Duodenal mucosa (tissue), 2 donors: ENCODE data around the gene LRMDA.

Experiments
- H3K27ac ChIP-seq: one replicate; pipeline ENCODE4 v1.7.0; 2013; ENCODE audit warnings: low read depth, low read length
- H3K27me3 ChIP-seq, 2 donors: one replicate each; pipeline ENCODE4 v1.7.0; 2013; ENCODE audit warnings: low read length in 2 of 2, control low read depth in 1 of 2; ENCODE audit not compliant: insufficient read depth in 2 of 2, control insufficient read depth in 1 of 2
- H3K36me3 ChIP-seq, 2 donors: one replicate each; pipeline ENCODE4 v1.7.0; 2013; ENCODE audit warnings: low read length in 2 of 2, control low read depth in 1 of 2; ENCODE audit not compliant: insufficient read depth in 2 of 2, control insufficient read depth in 1 of 2
- H3K4me1 ChIP-seq, 2 donors: one replicate each; pipeline ENCODE4 v1.7.0; 2013; ENCODE audit warnings: low read length in 2 of 2, control low read depth in 1 of 2; ENCODE audit not compliant: insufficient read depth in 2 of 2, control insufficient read depth in 1 of 2
- H3K4me3 ChIP-seq, 2 donors: one replicate each; pipeline ENCODE4 v1.7.0; 2013; ENCODE audit warnings: low read length in 2 of 2, low read depth in 1 of 2
- H3K9ac ChIP-seq, 2 donors: one replicate each; pipeline ENCODE4 v1.7.0; 2013; ENCODE audit warnings: low read length in 2 of 2, low read depth in 1 of 2
- H3K9me3 ChIP-seq, 2 donors: one replicate each; pipeline ENCODE4 v1.7.0; 2013; ENCODE audit warnings: low read length in 2 of 2, control low read depth in 1 of 2; ENCODE audit not compliant: control insufficient read depth in 1 of 2

Gene LRMDA

DNA sequence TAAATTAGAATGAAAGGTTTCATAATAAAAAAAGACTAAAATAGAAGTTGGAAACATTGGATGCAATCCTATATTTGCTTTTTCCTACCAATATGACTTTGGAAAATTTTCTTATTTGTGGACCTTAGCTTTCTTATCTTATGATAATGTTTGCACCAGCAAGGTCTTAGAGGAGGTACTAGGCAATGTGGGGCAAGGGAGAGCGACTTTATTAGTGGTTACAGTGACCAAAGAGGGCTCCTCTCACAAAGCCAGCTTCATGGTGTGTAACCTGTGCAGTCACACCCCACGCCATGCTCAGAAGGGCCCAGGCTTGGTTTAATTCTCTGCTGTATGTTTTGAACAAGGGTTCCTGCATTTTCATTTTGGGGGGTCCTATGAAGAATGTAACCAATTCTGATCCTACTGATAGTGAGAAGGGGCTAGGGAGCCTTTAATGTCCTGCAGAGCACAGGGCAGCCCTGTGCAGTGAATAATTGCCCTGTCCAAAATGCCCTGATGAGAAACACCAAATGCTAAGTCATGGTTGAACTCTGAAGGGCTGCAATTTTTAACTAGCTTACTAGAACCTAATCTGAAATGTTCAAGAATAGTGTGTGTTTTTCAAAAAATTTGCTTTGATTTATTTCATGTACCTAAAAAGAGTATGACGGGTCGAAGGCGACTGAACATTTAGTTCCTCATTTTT is 1047.8 kb downstream of the LRMDA start:
- Histone ChIP-seq H3K4me1 (no peaks in the 10 kb centered on the region), H3K27ac (no peak overlapping the region), H3K9me3 (no peaks in the 10 kb centered on the region), H3K4me3 (no peak overlapping the region), H3K9ac (no peak overlapping the region), H3K27me3 (no peaks in the 10 kb centered on the region), H3K36me3 (no peaks in the 10 kb centered on the region)

DNA sequence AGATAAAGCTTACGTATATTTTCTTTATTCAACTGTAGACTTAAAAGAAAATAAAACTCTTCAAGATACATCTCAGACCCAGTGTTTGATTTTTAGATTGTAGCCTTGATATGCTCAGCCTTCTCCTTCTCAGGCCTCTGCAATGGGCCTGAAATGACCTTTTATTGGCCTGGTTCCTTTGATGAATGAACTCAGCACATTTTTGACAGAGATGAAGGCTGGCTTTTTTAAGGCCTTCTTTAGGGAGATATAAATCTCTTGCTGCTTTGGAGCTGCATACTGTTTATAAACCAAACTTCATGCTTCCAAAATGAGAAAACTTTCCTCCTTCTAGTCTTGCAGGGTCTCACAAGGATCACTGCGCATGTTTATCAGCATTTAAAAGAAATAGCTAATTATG is 1049.8 kb downstream of the LRMDA start:
- Histone ChIP-seq H3K27ac (no peak overlapping the region), H3K9ac (no peak overlapping the region), H3K4me3 (no peak overlapping the region), H3K4me1 (no peaks in the 10 kb centered on the region), H3K36me3 (no peaks in the 10 kb centered on the region), H3K27me3 (no peaks in the 10 kb centered on the region), H3K9me3 (no peaks in the 10 kb centered on the region)

DNA sequence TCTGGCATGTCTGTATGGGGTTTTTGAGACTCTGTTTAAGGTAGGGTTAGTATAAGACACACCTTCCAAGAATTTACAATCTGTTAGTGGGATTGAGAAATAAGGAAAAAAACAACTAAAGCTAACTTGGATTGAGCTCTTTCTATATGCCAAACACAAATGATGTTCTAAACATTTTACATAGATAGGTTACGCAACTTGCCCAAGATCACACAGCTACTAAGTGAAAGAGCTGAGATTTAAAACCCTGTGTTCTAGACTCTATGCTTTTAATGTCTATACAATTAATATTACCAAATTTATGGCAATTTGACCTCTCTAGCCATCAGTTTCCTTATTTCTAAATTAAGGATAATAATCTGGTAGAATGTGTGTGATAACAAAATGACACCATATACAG is 1056.2 kb downstream of the LRMDA start:
- H3K4me3 ChIP-seq, result no peak overlapping the region
- H3K36me3 ChIP-seq, result no peaks in the 10 kb centered on the region
- H3K27me3 ChIP-seq, result no peaks in the 10 kb centered on the region
- peaks cover 0 to 12% of the 10 kb centered on the region in 2 donors for H3K9me3 ChIP-seq
- no peaks in the 10 kb centered on the region for H3K4me1 ChIP-seq
- H3K27ac ChIP-seq, result no peak overlapping the region
- no peak overlapping the region for H3K9ac ChIP-seq

DNA sequence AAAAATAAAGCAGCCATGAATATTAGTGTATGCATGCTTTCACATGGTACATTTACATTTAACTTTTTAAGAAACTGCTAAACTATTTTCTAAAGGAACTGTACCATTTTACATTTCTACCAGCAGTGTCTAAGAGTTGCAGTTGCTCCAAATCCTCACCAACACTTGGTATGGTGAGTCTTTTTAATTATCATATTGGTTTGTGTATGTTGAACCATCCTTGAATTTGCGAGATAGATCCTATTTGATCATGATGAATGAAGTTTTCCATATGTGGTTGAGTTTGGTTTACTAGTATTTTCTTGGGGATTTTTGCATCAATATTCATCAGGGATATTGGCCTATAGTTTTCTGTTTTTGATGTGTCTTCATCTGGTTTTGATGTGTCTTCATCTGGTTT is 1057.2 kb downstream of the LRMDA start:
- Histone ChIP-seq H3K27me3 (no peaks in the 10 kb centered on the region), H3K36me3 (no peaks in the 10 kb centered on the region)

DNA sequence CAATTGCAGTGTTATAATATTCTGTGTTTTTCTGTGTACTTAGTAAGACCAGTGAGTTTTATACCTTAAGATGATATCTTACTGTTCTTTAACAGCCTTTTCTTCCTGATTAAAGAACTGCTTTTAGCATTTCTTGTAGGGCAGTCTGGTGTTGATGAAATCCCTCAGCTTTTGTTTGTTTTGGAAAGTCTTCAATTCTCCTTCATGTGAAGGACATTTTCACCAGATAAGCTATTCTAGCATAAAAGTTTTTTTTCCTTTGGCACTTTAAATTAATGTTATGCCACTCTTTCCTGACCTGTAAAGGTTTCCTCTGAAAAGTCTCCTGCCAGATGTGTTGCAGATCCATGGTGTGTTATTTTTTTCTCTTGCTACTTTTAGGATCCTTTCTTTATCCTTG is 1059.8 kb downstream of the LRMDA start:
- Histone ChIP-seq H3K27me3 (no peaks in the 10 kb centered on the region), H3K27ac (no peak overlapping the region), H3K36me3 (no peaks in the 10 kb centered on the region), H3K4me1 (no peaks in the 10 kb centered on the region), H3K9me3 (peaks cover 0 to 12% of the 10 kb centered on the region in 2 donors), H3K9ac (no peak overlapping the region), H3K4me3 (no peak overlapping the region)

More for the DNA sequence above, 1057.2 kb downstream of the LRMDA start:
- H3K9me3 ChIP-seq, result peaks cover 0 to 12% of the 10 kb centered on the region in 2 donors
- no peaks in the 10 kb centered on the region for H3K4me1 ChIP-seq
- no peak overlapping the region for H3K4me3 ChIP-seq
- H3K27ac ChIP-seq, result no peak overlapping the region
- no peak overlapping the region for H3K9ac ChIP-seq

DNA sequence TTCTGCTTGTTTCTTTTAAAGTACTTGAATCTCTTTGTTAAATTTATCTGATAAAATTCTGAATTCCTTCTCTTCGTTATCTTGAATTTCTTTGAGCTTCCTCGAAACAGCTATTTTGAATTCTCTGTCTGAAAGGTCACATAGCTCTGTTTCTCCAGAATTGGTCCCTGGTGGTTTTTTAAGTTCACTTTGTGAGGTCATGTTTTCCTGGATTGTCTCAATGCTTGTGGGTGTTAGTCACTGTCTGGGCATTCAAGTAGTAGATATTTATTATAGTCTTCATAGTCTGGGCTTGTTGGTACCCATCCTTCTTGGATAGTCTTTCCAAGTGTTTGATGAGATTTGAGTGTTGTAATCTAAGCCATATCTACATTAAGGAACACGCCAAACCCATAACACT is 1060.6 kb downstream of the LRMDA start:
- peaks cover 0 to 9% of the 10 kb centered on the region in 2 donors for H3K9me3 ChIP-seq

DNA sequence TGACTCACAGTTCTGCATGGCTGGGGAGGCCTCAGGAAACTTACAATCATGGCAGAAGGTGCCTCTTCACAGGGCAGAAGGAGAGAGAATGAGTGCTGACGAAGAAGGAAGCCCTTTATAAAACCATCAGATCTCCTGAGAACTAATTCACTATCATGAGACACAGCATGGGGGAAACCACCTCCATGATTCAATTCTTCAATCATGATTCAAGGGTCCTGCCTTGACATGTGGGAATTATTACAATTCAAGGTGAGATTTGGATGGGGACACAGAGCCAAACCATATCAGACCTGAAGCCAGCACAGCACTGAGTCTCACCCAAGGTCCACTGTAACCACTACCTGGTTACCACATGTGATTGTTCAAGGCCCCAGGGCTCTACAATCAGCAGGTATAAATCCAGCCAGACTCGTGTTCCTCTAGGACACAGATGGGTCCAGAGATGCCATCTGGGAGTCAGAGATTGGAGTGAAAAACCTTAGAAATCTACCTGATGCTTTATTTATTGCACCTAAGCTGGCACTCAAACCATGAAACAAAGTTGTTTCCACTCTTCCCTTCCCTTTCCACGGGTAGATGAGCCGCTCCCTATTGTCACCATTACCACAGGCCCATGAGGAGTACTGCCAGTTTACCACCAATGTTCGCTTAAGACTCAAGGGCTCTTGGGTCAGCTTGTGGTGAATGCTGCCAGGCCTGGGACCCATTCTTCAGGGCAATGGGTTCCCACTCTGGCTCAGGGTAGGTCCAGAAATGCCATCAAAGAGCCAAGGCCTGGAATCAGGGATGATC is 1061.5 kb downstream of the LRMDA start:
- no peaks in the 10 kb centered on the region for H3K4me1 ChIP-seq
- peaks cover 0 to 5% of the 10 kb centered on the region in 2 donors for H3K9me3 ChIP-seq
- H3K27ac ChIP-seq, result no peak overlapping the region
- H3K4me3 ChIP-seq, result no peak overlapping the region
- H3K36me3 ChIP-seq, result no peaks in the 10 kb centered on the region
- H3K27me3 ChIP-seq, result no peaks in the 10 kb centered on the region
- H3K9ac ChIP-seq, result no peak overlapping the region

More for the DNA sequence above, 1060.6 kb downstream of the LRMDA start:
- Histone ChIP-seq H3K27ac (no peak overlapping the region), H3K4me3 (no peak overlapping the region), H3K4me1 (no peaks in the 10 kb centered on the region), H3K36me3 (no peaks in the 10 kb centered on the region), H3K9ac (no peak overlapping the region), H3K27me3 (no peaks in the 10 kb centered on the region)

DNA sequence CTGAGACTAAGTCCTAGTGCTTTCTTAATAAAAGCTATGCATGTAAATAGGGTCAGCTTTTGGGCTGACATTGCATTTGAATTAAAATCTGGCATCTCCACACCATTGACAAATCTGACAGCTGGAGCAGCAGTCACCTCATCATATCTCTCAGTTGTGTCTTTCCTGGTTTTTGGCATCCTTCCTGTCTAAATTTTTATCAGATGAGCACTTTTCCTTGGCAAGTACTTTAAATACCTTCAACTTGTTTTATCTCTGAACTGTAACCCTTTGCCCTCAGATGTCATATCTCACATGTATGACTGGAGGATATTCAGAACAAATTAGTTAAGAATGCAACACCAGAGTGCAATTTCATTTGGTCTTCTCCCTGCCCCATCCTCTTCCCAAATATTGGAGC is 1066.2 kb downstream of the LRMDA start:
- H3K36me3 ChIP-seq, result no peaks in the 10 kb centered on the region
- no peaks in the 10 kb centered on the region for H3K27me3 ChIP-seq
- H3K4me3 ChIP-seq, result no peak overlapping the region
- no peaks in the 10 kb centered on the region for H3K4me1 ChIP-seq
- no peaks in the 10 kb centered on the region for H3K9me3 ChIP-seq
- H3K27ac ChIP-seq, result no peak overlapping the region
- no peak overlapping the region for H3K9ac ChIP-seq

DNA sequence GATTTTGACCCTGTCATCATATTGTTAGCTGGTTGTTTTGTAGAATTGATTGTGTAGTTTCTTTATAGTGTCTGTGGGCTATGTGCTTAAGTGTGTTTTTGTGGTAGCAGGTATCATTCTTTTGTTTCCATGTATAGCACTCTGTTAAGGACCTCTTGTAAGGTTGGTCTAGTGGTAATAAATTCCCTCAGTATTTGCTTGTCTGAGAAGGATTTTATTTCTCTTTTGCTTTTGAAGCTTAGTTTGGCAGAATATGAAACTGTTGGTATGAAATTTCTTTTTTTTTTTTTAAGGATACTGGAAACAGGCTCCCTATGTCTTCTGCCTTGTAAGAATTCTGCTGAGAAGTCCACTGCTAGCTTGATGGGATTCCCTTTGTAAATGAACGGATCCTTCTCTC is 1073.4 kb downstream of the LRMDA start:
- no peak overlapping the region for H3K9ac ChIP-seq
- no peaks in the 10 kb centered on the region for H3K27me3 ChIP-seq
- no peak overlapping the region for H3K27ac ChIP-seq
- H3K4me3 ChIP-seq, result no peak overlapping the region
- no peaks in the 10 kb centered on the region for H3K4me1 ChIP-seq
- no peaks in the 10 kb centered on the region for H3K36me3 ChIP-seq
- peaks cover 0 to 7% of the 10 kb centered on the region in 2 donors for H3K9me3 ChIP-seq

DNA sequence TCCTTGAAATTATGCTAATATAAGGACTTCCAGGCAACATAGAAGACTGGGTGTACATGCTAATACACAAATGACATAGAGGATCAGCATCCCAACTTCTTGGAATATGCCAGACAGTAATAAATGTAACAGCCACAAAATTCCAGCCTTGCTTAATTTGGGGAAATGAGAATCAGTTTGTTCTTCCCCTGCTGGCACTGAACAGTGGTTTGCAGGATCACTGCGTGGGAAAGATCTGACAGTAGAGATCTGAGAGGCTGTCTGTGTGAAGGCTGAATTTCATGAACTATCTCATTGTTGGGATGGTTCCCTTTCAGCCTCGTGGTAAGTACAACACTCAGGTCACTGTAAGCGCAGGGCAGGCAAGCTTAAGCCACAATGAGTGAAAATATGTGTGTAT is 1078.0 kb downstream of the LRMDA start:
- Histone ChIP-seq H3K9ac (no peak overlapping the region), H3K4me3 (no peak overlapping the region), H3K4me1 (no peaks in the 10 kb centered on the region), H3K27me3 (no peaks in the 10 kb centered on the region), H3K36me3 (no peaks in the 10 kb centered on the region), H3K27ac (no peak overlapping the region), H3K9me3 (peaks cover 0 to 4% of the 10 kb centered on the region in 2 donors)
